ENCODE measurements around the gene HSH2D. TPM values are rescaled to one million over a fixed set of nuclear protein-coding genes. Genes with fewer than 3 reads are reported as not detected.

The HSH2D gene
- total and polyA plus RNA-seq, 9 of the 15 experiments (the other 6 are each of a cell fraction or from before 2014, with no cell fraction given), result 0.03 to 1.1 (median 0.35) TPM; not detected in 1

DNA sequence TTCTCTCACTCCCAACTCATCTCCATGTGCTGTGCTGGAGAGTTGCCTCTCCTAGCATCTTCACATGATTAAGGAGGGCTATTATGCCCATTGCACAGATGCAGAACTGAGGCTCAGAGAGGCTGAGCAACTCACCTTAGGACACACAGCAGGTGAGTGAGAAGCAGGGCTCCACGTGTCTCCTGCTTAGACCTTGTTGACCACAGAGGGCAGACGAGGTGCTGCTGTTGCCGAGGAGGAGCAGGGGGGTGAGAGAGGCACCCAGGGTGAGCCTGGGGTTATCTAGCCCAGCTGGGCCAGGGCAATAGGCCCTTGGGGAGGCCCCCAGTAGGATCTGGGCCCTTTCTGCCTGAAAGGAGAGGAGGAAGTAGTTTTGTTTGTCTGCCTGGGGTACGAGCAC, 2.4 kb upstream of the HSH2D start (continued):
- TF ChIP-seq ZNF445 (CRISPR knock-in tag; IDR thresholded peaks at IDR 0.05; ENCODE audit: low read depth) (no peak), MAFG (tag; conservative IDR thresholded peaks at IDR 0.05) (no peak), SIX5 (IDR thresholded peaks at IDR 0.05; ENCODE audit: borderline replicate concordance in 1 of 2, insufficient read depth in 1 of 2, low read depth in 1 of 2, low read length in 2 of 2) (no peak), NR2C2 (CRISPR knock-in tag; IDR thresholded peaks at IDR 0.05) (no peak), NR2C2 (tag; IDR thresholded peaks at IDR 0.05) (no peak)
- TF ChIP-seq, protein P1, sequence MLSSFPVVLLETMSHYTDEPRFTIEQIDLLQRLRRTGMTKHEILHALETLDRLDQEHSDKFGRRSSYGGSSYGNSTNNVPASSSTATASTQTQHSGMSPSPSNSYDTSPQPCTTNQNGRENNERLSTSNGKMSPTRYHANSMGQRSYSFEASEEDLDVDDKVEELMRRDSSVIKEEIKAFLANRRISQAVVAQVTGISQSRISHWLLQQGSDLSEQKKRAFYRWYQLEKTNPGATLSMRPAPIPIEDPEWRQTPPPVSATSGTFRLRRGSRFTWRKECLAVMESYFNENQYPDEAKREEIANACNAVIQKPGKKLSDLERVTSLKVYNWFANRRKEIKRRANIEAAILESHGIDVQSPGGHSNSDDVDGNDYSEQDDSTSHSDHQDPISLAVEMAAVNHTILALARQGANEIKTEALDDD (IDR thresholded peaks at IDR 0.05), result no peak
- TF ChIP-seq, protein P2, sequence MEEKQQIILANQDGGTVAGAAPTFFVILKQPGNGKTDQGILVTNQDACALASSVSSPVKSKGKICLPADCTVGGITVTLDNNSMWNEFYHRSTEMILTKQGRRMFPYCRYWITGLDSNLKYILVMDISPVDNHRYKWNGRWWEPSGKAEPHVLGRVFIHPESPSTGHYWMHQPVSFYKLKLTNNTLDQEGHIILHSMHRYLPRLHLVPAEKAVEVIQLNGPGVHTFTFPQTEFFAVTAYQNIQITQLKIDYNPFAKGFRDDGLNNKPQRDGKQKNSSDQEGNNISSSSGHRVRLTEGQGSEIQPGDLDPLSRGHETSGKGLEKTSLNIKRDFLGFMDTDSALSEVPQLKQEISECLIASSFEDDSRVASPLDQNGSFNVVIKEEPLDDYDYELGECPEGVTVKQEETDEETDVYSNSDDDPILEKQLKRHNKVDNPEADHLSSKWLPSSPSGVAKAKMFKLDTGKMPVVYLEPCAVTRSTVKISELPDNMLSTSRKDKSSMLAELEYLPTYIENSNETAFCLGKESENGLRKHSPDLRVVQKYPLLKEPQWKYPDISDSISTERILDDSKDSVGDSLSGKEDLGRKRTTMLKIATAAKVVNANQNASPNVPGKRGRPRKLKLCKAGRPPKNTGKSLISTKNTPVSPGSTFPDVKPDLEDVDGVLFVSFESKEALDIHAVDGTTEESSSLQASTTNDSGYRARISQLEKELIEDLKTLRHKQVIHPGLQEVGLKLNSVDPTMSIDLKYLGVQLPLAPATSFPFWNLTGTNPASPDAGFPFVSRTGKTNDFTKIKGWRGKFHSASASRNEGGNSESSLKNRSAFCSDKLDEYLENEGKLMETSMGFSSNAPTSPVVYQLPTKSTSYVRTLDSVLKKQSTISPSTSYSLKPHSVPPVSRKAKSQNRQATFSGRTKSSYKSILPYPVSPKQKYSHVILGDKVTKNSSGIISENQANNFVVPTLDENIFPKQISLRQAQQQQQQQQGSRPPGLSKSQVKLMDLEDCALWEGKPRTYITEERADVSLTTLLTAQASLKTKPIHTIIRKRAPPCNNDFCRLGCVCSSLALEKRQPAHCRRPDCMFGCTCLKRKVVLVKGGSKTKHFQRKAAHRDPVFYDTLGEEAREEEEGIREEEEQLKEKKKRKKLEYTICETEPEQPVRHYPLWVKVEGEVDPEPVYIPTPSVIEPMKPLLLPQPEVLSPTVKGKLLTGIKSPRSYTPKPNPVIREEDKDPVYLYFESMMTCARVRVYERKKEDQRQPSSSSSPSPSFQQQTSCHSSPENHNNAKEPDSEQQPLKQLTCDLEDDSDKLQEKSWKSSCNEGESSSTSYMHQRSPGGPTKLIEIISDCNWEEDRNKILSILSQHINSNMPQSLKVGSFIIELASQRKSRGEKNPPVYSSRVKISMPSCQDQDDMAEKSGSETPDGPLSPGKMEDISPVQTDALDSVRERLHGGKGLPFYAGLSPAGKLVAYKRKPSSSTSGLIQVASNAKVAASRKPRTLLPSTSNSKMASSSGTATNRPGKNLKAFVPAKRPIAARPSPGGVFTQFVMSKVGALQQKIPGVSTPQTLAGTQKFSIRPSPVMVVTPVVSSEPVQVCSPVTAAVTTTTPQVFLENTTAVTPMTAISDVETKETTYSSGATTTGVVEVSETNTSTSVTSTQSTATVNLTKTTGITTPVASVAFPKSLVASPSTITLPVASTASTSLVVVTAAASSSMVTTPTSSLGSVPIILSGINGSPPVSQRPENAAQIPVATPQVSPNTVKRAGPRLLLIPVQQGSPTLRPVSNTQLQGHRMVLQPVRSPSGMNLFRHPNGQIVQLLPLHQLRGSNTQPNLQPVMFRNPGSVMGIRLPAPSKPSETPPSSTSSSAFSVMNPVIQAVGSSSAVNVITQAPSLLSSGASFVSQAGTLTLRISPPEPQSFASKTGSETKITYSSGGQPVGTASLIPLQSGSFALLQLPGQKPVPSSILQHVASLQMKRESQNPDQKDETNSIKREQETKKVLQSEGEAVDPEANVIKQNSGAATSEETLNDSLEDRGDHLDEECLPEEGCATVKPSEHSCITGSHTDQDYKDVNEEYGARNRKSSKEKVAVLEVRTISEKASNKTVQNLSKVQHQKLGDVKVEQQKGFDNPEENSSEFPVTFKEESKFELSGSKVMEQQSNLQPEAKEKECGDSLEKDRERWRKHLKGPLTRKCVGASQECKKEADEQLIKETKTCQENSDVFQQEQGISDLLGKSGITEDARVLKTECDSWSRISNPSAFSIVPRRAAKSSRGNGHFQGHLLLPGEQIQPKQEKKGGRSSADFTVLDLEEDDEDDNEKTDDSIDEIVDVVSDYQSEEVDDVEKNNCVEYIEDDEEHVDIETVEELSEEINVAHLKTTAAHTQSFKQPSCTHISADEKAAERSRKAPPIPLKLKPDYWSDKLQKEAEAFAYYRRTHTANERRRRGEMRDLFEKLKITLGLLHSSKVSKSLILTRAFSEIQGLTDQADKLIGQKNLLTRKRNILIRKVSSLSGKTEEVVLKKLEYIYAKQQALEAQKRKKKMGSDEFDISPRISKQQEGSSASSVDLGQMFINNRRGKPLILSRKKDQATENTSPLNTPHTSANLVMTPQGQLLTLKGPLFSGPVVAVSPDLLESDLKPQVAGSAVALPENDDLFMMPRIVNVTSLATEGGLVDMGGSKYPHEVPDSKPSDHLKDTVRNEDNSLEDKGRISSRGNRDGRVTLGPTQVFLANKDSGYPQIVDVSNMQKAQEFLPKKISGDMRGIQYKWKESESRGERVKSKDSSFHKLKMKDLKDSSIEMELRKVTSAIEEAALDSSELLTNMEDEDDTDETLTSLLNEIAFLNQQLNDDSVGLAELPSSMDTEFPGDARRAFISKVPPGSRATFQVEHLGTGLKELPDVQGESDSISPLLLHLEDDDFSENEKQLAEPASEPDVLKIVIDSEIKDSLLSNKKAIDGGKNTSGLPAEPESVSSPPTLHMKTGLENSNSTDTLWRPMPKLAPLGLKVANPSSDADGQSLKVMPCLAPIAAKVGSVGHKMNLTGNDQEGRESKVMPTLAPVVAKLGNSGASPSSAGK (IDR thresholded peaks at IDR 0.05), result no peak
- TF ChIP-seq, protein P3, sequence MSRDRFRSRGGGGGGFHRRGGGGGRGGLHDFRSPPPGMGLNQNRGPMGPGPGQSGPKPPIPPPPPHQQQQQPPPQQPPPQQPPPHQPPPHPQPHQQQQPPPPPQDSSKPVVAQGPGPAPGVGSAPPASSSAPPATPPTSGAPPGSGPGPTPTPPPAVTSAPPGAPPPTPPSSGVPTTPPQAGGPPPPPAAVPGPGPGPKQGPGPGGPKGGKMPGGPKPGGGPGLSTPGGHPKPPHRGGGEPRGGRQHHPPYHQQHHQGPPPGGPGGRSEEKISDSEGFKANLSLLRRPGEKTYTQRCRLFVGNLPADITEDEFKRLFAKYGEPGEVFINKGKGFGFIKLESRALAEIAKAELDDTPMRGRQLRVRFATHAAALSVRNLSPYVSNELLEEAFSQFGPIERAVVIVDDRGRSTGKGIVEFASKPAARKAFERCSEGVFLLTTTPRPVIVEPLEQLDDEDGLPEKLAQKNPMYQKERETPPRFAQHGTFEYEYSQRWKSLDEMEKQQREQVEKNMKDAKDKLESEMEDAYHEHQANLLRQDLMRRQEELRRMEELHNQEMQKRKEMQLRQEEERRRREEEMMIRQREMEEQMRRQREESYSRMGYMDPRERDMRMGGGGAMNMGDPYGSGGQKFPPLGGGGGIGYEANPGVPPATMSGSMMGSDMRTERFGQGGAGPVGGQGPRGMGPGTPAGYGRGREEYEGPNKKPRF (IDR thresholded peaks at IDR 0.05; ENCODE audit: low read depth, low read length), result no peak
- TF ChIP-seq, protein P4, sequence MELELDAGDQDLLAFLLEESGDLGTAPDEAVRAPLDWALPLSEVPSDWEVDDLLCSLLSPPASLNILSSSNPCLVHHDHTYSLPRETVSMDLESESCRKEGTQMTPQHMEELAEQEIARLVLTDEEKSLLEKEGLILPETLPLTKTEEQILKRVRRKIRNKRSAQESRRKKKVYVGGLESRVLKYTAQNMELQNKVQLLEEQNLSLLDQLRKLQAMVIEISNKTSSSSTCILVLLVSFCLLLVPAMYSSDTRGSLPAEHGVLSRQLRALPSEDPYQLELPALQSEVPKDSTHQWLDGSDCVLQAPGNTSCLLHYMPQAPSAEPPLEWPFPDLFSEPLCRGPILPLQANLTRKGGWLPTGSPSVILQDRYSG (tag; conservative IDR thresholded peaks at IDR 0.05; ENCODE audit: low read depth), result no peak
- TF ChIP-seq, protein P5, sequence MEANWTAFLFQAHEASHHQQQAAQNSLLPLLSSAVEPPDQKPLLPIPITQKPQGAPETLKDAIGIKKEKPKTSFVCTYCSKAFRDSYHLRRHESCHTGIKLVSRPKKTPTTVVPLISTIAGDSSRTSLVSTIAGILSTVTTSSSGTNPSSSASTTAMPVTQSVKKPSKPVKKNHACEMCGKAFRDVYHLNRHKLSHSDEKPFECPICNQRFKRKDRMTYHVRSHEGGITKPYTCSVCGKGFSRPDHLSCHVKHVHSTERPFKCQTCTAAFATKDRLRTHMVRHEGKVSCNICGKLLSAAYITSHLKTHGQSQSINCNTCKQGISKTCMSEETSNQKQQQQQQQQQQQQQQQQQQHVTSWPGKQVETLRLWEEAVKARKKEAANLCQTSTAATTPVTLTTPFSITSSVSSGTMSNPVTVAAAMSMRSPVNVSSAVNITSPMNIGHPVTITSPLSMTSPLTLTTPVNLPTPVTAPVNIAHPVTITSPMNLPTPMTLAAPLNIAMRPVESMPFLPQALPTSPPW (CRISPR knock-in tag; IDR thresholded peaks at IDR 0.05), result peak; percentile 79

All from K562 (cell line).